Camera-type eye (tissue), 1 donor: ENCODE results near the gene HBS1L. TPM values are rescaled to one million over a fixed set of nuclear protein-coding genes. Genes with fewer than 3 reads are reported as not detected.

Source experiments
- total RNA-seq: library from RNA; depleted of rRNA; stranded (reverse); fragments of >200 nt; gene quantifications from one replicate; pipeline ENCODE4 v1.2.3, GENCODE V29; 2014

Gene HBS1L
- total RNA-seq = 98.2 TPM

GRCh38 chr6:135054569-135055498 is at the start of gene HBS1L:
TSS of gene HBS1L (minus strand) at chr6:135054822. CDS start at chr6:135054691, 131 bp downstream.

GRCh38 chr6:134949927-134950326 is 104.7 kb downstream of the HBS1L start, which contains the start of gene ALDH8A1:
TSS of gene ALDH8A1 (minus strand) at chr6:134950101. CDS start at chr6:134950053, 48 bp downstream.

Other genes with a start within 250 kb of the HBS1L start
- 1.4 TPM for gene ALDH8A1, start 104.7 kb downstream of the HBS1L start, total RNA-seq
- 39.5 TPM for gene MYB, start 126.5 kb upstream of the HBS1L start, total RNA-seq